ENCODE results near the gene IL17B. TPM values are rescaled to one million over a fixed set of nuclear protein-coding genes. Genes with fewer than 3 reads are reported as not detected.

Gene IL17B
- total RNA-seq, 2 donors from 2014 or later = 0.83 to 2.9 TPM

GRCh38 chr5:149374801-149375200, 4.3 kb downstream of the IL17B start:
- TF ChIP-seq CTCF (IDR thresholded peaks at IDR 0.05) = no peak
- H3K27ac ChIP-seq = no peak overlapping the region
- H3K27me3 ChIP-seq = no peaks in the 10 kb centered on the region
- H3K4me3 ChIP-seq = no peak overlapping the region
- DNase-seq (ENCODE audit: low spot score) = no peak
- no peaks in the 10 kb centered on the region for H3K9me3 ChIP-seq
- H3K36me3 ChIP-seq = no peaks in the 10 kb centered on the region
- H3K4me1 ChIP-seq = peaks cover 0 to 22% of the 10 kb centered on the region in 2 donors

- no peak overlapping the region for H3K4me3 ChIP-seq
- no peak for DNase-seq (ENCODE audit: low spot score)
- H3K4me1 ChIP-seq = peaks cover 0 to 18% of the 10 kb centered on the region in 2 donors
- TF ChIP-seq CTCF (IDR thresholded peaks at IDR 0.05) = no peak
- H3K27me3 ChIP-seq = no peaks in the 10 kb centered on the region
- no peaks in the 10 kb centered on the region for H3K36me3 ChIP-seq
- H3K27ac ChIP-seq = no peak overlapping the region
- H3K9me3 ChIP-seq = no peaks in the 10 kb centered on the region
Observed at GRCh38 chr5:149374303-149374702, 4.8 kb downstream of the IL17B start.

GRCh38 chr5:149372932-149373331, 6.2 kb downstream of the IL17B start:
- H3K27me3 ChIP-seq = no peaks in the 10 kb centered on the region
- no peak for TF ChIP-seq CTCF (IDR thresholded peaks at IDR 0.05)
- no peaks in the 10 kb centered on the region for H3K36me3 ChIP-seq
- H3K9me3 ChIP-seq = no peaks in the 10 kb centered on the region
- no peak for DNase-seq (ENCODE audit: low spot score)
- H3K27ac ChIP-seq = no peak overlapping the region
- no peak overlapping the region for H3K4me3 ChIP-seq
- peaks cover 0 to 16% of the 10 kb centered on the region in 2 donors for H3K4me1 ChIP-seq

- H3K27me3 ChIP-seq = no peaks in the 10 kb centered on the region
- H3K4me3 ChIP-seq = no peak overlapping the region
- no peak for DNase-seq (ENCODE audit: low spot score)
- no peaks in the 10 kb centered on the region for H3K9me3 ChIP-seq
- H3K27ac ChIP-seq = peak overlapping the region in 1 of 2 donors; percentile 0
- no peak for TF ChIP-seq CTCF (IDR thresholded peaks at IDR 0.05)
- H3K36me3 ChIP-seq = no peaks in the 10 kb centered on the region
- H3K4me1 ChIP-seq = peaks cover 0 to 22% of the 10 kb centered on the region in 2 donors
Observed at GRCh38 chr5:149372076-149372795, 6.9 kb downstream of the IL17B start.

GRCh38 chr5:149371296-149371962, 7.7 kb downstream of the IL17B start:
- DNase-seq (ENCODE audit: low spot score) = no peak
- TF ChIP-seq CTCF (IDR thresholded peaks at IDR 0.05) = peak; percentile 58 to 83
- no peaks in the 10 kb centered on the region for H3K9me3 ChIP-seq
- no peaks in the 10 kb centered on the region for H3K27me3 ChIP-seq
- peaks cover 0 to 24% of the 10 kb centered on the region in 2 donors for H3K4me1 ChIP-seq
- H3K36me3 ChIP-seq = no peaks in the 10 kb centered on the region
- no peak overlapping the region for H3K4me3 ChIP-seq
- H3K27ac ChIP-seq = no peak overlapping the region

Data from right atrium auricular region (tissue), 2 donors.